ENCODE measurements around the gene AP5Z1.

AP5Z1 gene

GRCh38 chr7:4840079-4840501 lies 64.7 kb downstream of the AP5Z1 start:
- no peak for DNase-seq (ENCODE audit: low read depth)
